HG03135 (cell line): ENCODE data around the gene FBLN2.

Experiments
- ATAC-seq: cut with Tn5 transposase; IDR thresholded peaks from one replicate; pipeline ENCODE4 v1.9.1; 2021; ENCODE audit warnings: mild to moderate bottlenecking, moderate library complexity; ENCODE audit not compliant: unreplicated experiment

The FBLN2 gene

DNA sequence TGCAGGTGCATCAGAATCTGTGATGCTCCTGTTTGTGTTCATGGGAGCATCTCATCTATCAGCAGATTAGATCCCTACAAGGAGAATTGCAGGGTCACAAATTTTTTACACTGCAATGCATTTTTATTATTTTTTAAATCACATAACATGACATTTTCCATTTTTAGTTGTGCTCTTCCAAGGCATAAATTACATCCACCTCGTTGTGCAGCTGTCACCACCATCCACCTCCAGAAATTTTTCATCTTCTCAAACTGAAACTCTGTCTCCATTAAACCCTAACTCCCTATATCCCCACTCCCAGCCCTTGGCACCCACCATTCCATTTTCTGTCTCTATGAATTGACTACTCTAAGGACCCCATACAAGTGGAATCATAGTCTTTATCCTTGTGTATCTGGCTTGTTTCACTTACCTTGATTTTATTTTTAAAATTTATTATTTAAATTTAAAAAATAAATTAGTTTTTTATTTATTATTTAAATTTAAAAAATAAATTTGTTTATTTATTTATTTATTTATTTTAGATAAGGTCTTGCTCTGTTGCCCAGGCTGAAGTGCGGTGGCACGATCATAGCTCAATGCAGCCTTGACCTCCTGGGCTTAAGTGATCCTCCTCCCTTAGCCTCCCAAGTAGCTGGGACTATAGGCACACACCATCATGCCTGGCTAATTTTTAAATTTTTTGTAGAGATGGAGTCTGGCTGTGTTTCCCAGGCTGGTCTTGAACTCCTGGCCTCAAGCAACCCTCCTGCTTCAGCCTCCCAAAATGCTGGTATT, 47.7 kb downstream of the FBLN2 start:
- no peak for ATAC-seq

DNA sequence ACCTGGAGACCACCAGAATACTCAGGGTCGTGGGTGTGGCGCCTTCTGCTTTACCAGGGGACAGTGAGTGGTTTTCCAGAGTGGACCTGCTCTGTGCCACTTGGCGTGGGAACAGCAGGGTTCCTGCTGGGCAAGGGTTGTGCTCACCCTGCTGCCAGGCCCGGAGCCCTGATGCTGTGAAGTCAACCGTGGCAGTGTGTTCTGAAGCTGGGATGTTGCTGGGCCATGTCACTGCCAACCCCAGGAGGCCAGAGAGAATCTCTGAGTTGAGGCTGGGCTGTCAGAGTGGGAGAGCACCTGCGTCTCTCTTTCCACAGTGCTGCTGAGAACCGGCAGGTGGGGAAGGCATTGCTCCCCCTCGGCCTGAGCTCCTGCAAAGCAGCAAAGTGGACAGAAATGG, 48.7 kb downstream of the FBLN2 start:
- no peak for ATAC-seq

DNA sequence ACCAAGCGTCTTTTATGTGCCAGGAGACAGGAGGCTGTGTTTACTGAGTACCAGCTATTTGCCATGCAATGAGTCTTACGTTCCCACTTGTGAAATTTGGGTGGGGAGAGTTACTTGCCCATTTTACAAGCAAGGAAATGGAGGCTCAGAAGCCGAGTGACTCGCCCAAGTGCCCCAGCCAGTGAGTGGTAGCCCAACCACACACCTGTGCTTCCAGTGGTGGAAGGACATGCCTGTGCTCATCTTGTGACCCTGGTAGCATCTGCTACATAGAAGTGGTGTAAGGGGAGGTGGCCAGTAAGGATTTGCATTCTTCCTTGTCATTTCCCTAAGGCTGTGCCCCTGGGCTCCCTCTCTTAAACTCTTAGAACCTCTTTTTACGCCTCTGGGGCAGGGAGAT, 49.3 kb downstream of the FBLN2 start:
- no peak for ATAC-seq

DNA sequence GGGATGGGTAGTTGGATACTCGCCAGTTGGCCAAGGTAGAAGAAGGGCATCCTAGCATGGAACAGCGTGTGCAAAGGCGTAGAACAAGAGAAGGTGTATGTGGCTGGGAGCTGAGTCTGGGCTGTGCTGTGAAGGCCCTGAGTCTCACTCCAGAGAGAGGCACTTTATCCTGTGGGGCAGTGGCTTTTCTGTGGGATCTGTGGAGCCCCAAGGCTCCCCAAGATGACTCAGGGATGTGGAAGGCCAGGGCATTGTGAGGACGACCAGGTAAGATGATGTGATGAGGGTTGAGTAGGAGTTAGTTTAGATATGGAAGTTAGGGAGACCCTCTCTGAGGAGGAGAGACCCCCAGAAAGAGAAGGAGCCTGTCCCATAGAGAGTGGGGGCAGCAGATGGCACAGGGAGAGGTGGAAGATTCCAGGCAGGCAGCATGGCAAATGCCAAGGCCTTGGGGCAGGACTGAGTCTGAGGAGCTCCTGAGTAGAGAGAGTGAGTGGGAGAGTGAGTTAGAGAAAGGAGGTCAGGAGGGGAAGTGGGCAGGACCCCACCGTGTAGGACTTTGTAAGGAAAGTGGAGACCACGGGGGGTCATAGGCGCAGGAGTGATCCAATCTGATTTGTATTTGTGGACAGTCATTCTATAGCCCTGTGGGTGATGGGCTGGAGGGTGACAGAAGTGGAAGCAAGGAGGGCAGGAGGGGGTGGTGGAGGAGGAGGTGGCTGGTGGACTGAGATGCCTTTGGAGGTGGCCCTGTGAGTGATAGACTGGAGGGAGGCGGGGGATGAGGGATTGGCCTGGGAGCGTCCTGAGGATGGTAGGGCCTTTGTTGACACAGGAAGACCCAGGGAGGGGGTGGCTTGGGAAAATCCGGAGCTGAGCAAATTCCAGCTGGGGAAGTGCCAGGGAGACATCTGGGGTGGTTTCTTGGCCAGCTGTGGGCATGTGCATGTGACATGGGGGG, 50.3 kb downstream of the FBLN2 start:
- ATAC-seq = no peak

DNA sequence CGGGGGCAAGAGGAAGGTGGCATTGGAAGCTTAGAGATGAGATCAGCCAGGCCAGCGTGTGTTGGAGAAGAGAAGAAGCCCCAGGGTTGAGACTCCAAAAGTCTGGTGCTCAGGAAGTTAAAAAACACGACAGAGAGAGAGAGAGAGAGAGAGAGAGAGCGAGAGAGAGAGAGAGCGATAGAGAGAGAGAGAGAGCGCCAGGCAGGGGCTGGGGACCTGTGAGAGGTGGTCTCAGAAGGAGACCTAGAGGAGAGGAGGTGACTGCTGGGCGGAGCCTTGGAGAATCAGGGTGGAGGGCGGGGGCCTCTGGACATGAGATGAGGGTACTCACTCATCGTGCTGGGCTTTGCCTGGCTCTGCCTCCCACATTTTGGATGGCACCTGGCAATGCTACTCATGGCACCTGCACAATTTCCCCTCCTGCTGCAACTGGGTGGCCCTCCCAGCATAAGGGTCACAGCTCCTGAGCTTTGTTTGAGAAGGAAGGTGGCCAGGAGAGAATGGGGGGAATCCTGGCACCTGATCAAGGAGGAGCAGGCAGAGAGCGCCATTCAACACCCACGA, 51.0 kb downstream of the FBLN2 start:
- no peak for ATAC-seq

DNA sequence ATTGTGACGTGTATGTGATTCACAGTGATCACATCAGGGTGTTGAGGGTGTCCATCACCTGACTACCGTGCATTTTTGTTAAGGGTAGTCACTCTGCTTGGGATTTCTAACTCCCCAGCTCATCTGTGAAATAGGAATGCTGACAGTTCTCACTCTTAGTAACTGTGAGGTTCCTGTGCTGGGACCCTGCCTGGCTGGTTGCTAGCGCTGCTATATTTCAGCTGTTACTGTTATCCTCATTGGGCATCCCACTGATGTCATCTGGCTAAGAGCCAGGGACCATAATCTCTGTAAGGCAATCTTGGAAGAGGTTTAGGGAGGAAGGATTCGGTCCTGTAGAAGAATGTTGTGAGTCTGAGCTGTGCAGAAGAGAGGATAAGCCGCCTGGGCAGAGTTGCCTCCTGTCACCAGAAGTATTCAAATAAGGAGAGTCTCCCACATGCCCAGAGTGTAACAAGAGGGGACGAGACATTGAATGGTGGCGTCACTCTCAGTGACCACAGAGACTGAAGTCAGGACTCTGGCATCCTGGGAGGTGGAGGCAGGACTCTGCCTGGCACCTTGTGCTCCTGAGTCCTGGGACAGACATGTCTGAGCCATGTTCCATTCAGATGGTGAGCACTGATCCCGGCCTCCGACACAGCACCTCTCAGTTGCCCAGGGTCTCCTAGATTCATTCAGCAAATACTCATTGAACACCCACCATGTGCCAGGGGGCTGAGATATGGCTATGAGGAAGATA, 52.2 kb downstream of the FBLN2 start:
- ATAC-seq = no peak

DNA sequence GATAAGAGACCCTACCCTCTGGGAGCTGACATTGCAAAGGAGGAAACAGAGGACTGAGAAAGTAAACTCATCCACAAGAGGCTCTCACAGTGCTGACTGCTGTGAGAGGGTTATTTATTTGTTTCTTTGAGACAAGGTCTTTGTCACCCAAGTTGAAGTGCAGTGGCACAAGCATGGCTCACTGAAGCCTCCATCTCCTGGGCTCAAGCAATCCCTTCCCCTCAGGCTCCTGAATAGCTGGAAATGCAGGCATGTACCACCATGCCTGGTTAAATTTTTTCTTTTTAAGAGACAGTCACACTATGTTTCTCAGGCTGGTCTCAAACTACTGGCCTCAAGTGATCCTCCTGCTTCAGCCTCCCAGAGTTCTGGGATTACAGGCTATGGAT, 52.8 kb downstream of the FBLN2 start:
- ATAC-seq = no peak

DNA sequence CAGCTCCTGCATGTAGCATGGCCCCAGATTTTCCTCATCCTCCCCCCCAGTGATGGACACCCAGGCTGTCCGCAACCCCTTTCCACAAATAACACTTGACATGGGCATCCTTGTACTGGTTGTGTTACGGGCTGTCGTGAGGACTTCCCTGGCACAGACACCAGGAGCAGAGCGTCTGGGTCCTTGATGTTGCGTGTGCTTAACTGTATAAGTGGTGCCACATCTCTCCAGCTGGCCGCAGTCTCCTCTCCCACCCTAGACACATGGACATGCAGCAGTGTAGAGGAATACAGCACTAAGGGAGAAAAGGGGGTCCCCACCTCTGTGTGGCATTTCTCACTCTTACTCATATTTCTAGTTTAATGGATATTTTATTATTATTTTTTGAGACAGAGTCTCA, 56.6 kb downstream of the FBLN2 start:
- no peak for ATAC-seq

DNA sequence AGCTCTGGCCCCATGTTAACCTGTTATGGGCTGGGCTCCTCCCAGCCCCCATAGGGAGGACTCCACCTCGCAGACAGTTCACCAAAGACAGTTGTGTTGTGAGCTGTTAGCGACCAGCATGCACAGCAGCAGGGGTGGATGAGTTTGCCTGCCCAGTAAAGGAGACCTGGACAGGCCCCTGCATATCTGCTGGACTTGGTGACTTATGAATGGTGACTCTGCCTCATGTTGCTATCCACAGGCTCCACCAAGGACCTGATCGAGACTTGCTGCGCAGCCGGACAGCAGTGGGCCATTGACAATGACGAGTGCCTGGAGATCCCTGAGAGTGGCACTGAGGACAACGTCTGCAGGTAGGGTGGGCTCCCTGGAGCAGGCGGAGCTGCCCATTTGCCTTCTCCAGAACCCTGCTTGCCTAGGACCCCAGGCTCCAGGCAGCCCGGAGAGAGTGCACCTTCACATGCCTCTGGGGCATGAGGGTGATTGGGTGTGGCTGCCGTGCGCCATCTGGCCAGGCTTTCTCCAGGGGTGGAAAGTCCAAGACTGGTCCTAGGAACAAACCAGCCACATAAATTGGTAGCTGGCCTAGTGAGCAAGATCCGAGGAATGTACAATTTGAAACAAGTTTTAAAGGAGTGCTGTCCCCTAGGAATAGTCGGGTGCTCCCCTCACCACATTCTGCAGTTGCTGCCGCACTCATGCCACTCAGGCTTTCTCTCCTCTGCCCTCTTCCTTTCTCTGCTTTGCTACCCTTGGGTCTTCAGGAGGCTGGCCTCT, 59.1 kb downstream of the FBLN2 start:
- ATAC-seq = no peak

DNA sequence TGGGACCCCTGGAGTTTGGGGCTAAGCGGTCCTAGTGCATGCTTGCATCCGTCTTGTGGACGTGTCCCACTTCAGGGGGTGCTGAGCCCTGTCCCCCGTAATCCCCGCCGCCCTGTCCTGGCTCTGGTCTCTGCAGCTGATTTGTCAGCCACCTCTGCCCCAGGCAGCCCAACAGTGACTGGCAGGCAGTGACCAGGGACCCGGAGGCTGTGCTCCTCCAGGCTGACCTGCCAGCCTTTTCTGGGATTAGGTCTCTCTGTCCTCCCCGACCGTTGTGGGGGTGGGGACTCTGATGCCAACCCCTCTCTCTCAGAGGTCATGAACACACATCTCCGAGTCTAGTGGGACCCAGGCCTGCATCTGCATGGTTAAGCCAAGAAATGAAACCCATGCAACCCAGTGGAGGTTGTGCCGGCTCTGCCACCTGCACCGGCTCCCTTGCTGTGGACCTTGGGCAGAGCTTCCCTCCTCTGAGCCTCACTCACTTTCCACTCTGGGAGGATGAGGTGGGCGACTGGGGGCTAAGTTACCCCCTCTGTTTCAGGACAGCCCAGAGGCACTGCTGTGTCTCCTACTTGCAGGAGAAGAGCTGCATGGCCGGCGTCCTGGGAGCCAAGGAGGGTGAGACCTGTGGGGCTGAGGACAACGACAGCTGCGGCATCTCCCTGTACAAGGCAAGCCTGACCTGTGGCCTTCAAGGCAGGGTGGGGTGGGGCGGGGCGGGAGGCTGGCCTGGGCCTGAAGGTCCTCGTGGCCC, 60.2 kb downstream of the FBLN2 start:
- ATAC-seq = no peak

DNA sequence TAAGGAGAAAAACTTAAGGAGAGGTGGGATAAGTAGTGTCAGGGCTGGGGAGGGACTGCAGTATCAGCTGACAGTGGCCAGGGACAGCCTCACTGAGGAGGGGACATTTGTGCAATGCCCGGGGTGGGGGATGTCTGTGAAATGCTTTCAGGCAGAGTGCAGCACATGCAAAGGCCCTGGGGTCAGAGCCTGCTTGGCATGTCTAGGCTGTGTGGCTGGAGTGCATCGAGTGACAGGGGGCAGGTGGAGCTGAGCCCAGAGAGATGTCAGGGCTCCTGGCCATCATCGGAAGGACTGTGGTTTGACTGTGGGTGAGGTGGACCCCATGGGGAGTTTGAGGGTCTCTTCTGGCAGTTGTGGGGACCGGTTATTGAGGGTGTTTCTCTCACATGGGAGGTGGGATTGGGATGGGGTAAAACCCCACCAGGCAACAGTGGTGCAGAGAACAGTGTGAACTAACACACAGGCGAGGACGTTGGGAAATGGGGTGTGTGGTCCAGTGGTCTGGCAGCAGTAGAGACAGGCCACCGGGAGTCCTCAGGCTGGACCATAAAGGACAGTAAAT, 61.2 kb downstream of the FBLN2 start:
- no peak for ATAC-seq

DNA sequence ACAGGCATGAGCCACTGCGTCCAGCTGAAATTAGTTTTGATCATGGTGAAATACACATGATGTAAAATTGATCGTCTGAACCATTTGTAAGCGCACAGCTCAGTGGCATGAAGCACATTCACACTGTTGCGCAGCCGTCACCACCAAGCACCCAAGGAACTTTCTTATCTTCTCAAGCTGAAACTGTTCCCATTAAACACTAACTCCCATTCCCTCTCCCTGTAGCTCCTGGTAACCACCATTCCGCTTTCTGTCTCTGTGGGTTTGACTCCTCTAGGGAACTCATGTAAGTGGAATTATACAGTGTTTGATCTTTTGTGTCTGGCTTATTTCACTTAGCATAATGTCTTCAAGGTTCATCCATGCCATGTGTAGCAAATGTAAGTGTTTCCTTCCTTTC, 62.3 kb downstream of the FBLN2 start:
- ATAC-seq = no peak

DNA sequence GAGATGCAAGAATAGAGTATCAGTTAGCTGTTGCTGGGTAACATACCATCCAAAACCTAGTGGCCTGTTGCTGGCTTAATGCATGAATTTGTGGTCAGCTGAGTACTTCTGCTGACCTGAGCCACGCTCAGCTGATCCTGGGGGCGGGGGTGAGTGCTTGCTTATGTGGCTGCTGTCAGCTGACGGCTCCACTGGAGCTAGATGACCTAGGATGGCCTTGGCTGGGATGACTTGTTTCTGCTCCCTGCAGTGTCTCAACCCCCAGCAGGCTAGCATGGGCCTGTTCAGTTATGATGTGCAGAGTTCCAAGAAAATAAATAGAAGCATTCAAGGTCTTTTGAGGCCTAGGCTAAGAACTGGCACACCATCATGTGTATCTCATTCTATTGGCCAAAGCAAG, 63.9 kb downstream of the FBLN2 start:
- no peak for ATAC-seq

DNA sequence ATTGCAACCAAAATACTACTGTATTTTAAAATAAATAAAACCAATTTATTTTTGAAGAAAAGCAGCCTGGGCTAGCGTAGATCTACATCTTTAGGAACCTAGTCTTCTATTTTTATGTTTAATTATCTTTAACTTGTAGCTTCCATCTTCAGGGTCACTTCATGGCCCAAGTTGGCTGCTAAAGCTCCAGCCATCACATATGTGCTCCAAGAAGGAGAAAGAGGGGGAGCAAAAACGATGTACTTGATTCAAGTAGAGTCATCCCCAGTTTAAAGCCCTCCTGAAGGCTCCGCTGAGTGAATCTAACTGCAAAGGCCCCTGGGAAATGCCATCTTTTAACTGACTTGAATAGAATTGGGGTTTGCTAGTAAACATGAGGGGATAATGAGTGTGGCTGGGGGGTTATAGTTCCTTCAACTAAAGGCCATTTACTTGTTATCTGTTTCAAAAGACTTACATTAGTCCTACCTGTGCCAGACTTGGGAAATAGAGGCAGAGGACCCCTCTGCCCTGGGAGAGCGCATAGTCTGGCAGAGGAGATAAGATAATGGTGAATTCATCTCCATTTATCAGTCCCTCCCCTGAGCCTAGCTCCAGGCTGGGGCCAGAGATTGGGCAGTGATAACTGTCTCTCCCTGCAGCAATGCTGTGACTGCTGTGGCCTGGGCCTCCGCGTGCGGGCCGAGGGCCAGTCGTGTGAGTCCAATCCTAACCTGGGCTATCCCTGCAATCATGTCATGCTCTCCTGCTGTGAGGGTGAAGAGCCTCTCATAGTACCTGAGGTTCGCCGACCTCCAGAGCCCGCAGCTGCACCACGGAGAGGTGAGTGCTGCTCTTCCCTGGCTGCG, 64.6 kb downstream of the FBLN2 start:
- no peak for ATAC-seq

DNA sequence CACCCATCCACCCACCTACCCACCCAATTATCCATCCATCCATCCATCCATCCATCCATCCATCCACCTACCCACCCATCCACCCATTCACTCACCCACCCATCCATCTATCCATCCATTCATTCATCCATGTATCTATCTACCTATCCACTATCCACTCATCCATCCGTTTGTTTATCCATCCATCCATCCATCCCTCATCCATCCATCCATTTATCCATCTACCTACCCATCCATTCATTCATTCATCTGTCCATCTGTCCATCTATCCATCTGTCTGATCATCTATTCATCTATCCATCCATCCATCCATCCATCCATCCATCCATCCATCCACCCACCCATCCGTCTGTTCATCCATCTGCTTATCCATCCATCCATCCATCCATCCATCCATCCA, 65.7 kb downstream of the FBLN2 start:
- ATAC-seq = no peak

DNA sequence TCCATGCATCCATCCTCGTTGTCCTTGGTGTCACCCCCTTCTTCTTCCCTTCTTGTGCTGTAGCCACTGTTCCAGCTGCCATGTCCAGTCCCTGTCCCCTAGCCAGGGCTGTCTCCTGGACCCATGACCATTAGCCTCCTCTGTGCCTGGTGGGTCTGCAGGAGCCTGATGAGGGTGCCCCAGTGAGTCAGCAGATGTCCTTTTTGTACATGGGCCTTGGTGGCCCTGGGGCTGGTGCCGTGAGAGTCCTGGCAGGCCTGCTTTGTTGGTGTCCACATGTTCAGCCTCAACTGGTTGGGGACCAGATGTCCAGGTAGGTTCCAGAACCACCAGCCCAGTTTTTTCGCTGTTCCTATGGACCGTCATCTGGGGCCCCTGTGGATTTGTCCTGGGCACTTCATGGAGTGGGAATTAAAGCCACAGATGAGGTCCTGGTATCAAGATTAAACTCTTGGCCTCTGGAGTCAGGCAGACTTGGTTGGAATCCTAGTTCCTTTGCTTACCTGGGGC, 66.1 kb downstream of the FBLN2 start:
- ATAC-seq = no peak

DNA sequence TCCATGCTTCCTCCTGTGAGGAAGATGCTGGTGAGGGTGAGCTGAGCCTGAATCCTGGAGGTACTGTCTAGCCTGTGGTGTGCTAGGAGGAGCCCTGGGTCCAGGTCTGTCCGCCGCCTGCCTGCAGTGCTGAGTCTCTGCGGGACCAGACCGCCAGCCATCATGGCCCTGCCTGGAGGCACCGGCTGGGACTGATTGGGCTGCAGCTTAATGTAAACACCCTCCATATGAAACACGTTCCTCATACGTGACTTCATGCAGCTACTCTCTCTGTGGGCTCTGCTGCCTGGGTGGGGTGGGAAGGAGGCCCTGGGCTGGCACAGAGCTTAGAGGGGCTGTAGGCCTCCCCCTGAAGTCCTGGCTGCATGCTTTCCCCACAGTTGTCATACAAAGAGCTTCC, 67.4 kb downstream of the FBLN2 start:
- no peak for ATAC-seq

DNA sequence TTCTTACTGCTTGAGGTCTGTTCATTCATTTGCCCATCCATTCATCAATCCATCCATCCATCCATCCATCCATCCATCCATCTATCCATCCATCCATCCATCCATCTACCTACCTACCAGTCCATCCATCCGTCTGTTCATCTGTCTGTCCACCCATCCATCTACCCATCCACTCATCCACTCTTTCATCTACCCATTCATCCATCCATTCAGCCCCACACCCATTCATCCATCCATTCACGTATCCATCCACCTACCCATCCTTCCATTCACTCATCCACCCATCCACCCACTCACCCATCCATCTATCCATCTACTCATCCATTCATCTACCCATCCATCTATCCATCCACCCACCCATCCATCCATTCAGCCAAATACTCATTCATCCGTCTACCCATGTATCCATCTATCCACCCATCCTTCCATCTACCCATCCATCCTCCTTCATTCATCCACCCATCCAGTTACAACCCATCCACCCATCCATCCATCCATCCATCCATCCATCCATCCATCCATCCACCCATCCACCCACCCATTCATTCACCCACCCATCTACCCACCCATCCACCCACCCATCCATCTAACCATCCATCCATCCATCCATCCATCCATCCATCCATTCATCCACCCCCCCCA, 68.3 kb downstream of the FBLN2 start:
- no peak for ATAC-seq
